CD1c-positive myeloid dendritic cell (primary cell): ENCODE measurements around the gene TOLLIP.
"Not testable (repeated sequence)": the region's sequence is repeated elsewhere in the genome, so short reads cannot be mapped to it uniquely, and the experiment has no call there.

Experiments used
- DNase-seq: peaks from one replicate; pipeline ENCODE4 v3.0.0-alpha.2; 2016; ENCODE audit errors: extremely low spot score

TOLLIP gene

GRCh38 chr11:1343391-1344055 is 34.1 kb upstream of the TOLLIP start:
- DNase-seq: no peak

- DNase-seq: no peak
These were observed 33.5 kb upstream of the TOLLIP start for GRCh38 chr11:1342946-1343345.

GRCh38 chr11:1341928-1342524 is 32.6 kb upstream of the TOLLIP start:
- DNase-seq: peak; percentile 40

GRCh38 chr11:1341226-1341625 is 31.8 kb upstream of the TOLLIP start:
- DNase-seq: not testable (repeated sequence)

- no peak for DNase-seq
These were observed 30.7 kb upstream of the TOLLIP start for GRCh38 chr11:1340111-1340510.

- no peak for DNase-seq
These were observed 29.7 kb upstream of the TOLLIP start for GRCh38 chr11:1339066-1339675.

- no peak for DNase-seq
These were observed 29.0 kb upstream of the TOLLIP start for GRCh38 chr11:1338201-1339065.

- DNase-seq: no peak
These were observed 28.2 kb upstream of the TOLLIP start for GRCh38 chr11:1337647-1338007.

- DNase-seq: peak; percentile 49
These were observed 27.6 kb upstream of the TOLLIP start for GRCh38 chr11:1336836-1337646.

GRCh38 chr11:1335811-1336761 is 26.7 kb upstream of the TOLLIP start:
- peak; percentile 88 for DNase-seq

- DNase-seq: no peak
These were observed 25.9 kb upstream of the TOLLIP start for GRCh38 chr11:1335264-1335810.

GRCh38 chr11:1333860-1334259 is 24.4 kb upstream of the TOLLIP start:
- no peak for DNase-seq

- no peak for DNase-seq
These were observed 23.8 kb upstream of the TOLLIP start for GRCh38 chr11:1333091-1333772.

- DNase-seq: peak; percentile 75
These were observed 21.0 kb upstream of the TOLLIP start for GRCh38 chr11:1330473-1330872.

GRCh38 chr11:1327064-1327460 is 17.6 kb upstream of the TOLLIP start:
- DNase-seq: no peak

GRCh38 chr11:1326435-1327063 is 17.1 kb upstream of the TOLLIP start:
- no peak for DNase-seq

GRCh38 chr11:1323774-1324173 is 14.3 kb upstream of the TOLLIP start:
- peak; percentile 60 for DNase-seq

- no peak for DNase-seq
These were observed 8.6 kb upstream of the TOLLIP start for GRCh38 chr11:1317993-1318392.

GRCh38 chr11:1317432-1317831 is 8.0 kb upstream of the TOLLIP start:
- no peak for DNase-seq
